ENCODE data around the gene SMARCAL1. TPM values are rescaled to one million over a fixed set of nuclear protein-coding genes. Genes with fewer than 3 reads are reported as not detected.

The SMARCAL1 gene
- total and polyA plus RNA-seq, 2 of the 13 experiments (the other 11 are each of a cell fraction or from before 2014, with no cell fraction given): 12.7 to 21.3 TPM

DNA sequence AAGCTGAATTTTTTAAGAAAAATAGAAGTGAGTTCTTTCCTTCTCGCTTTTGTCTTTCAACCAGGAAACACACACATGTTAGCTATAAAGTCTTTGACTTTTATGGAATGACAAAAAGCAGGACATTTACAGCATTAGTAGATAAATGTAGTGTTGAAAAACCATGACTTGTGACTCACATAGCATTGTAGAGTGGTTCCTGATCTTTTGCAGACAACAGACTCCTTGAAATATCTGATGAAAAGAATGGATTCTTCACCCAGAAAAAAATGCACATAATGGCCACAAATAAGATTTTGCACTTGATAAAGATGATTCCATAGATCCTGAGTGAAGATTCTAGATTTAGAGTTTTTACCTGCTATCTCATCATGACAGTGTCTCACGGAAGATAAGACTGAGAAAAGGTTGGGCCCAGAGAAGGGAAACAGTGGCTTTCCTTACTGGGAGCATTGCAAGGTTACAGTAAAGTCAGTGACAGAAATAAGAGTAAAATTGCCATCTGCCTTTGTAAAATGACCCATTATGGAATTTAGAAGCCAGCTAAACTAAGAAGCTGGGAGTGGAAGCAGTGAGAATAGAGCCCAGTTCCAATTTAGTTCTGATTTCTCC is 14.0 kb downstream of the SMARCAL1 start:
- BruUV-seq (replicated peaks): no TSS peak
- Histone ChIP-seq H3K4me3 (replicated peaks in 1 of 3; ENCODE audit: insufficient read depth in 1 of 3, low read depth in 2 of 3, low read length in 3 of 3) (no peak overlapping the region), H3K4me1 (ENCODE audit: insufficient read depth, low read length) (no peaks in the 10 kb centered on the region), H3K27me3 (ENCODE audit: control insufficient read depth in 1 of 2, insufficient read depth in 2 of 2, low read length in 2 of 2) (no peaks in the 10 kb centered on the region), H3K36me3 (replicated peaks in 1 of 2; ENCODE audit: control insufficient read depth in 1 of 2, insufficient read depth in 2 of 2, low read length in 2 of 2) (peaks cover 33 to 65% of the 10 kb centered on the region in 2 experiments), H2AFZ (ENCODE audit: low read length) (no peak overlapping the region), H3K79me2 (ENCODE audit: insufficient read depth, low read length) (no peaks in the 10 kb centered on the region), H3K9ac (ENCODE audit: insufficient read depth, low read depth, low read length) (no peak overlapping the region), H3K9me3 (ENCODE audit: low read length) (no peaks in the 10 kb centered on the region), H3K4me2 (ENCODE audit: low read depth, low read length) (no peak overlapping the region), H4K20me1 (ENCODE audit: insufficient read depth, low read length) (no peaks in the 10 kb centered on the region), H3K27ac (ENCODE audit: extremely low read length, insufficient read depth, low read length) (no peak overlapping the region)
- intact Hi-C loops (cut with micrococcal nuclease; ENCODE audit: unreplicated experiment) (no loop called here), in situ Hi-C loops (cut with HindIII; ENCODE audit: extremely low pct_ligation_motif_present, low pct_unique_long_range_greater_than_20kb) (no loop called here)
- ChIA-PET POLR2A (no interaction called here), CTCF (ENCODE audit: low intra/inter-chr PET ratio, low total read pairs) (no interaction called here)
- DNase-seq (ENCODE audit: low spot score) (no peak), ATAC-seq (no peak), FAIRE-seq (no peak)
- WGBS (ENCODE audit: low lambda C conversion rate): 97% methylated on average over 2 of the region's 2 CpGs
- TF ChIP-seq BORCS8-MEF2B (CRISPR knock-in tag; IDR thresholded peaks at IDR 0.05): no peak
- TF ChIP-seq THAP11 (CRISPR knock-in tag; IDR thresholded peaks at IDR 0.05): no peak

DNA sequence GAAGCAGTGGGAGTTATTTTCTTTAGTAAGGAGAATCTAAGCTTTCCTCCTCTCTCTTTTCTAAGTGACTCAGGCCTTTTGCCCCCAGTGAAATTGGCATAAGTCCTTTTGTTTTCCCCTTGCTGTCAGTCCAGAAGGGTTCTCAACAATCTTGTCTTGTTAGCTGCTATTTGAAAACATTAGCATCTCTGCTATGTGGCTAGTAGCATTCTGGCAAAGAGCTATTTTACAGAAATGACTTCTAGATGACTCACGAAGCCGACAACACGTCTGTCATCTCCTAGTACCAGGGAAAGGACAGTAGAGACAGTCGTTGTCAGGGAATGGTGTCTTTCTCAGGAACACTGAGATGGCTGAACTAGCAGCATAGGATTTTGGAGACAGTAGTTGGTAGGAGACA is 14.7 kb downstream of the SMARCAL1 start:
- no peaks in the 10 kb centered on the region for H3K4me1 ChIP-seq (ENCODE audit: insufficient read depth, low read length)
- TF ChIP-seq ARID2 (CRISPR knock-in tag; IDR thresholded peaks at IDR 0.05; ENCODE audit: borderline replicate concordance): no peak
- no peak for TF ChIP-seq ZNF737 (CRISPR knock-in tag; IDR thresholded peaks at IDR 0.05; ENCODE audit: borderline replicate concordance)
- no peak for TF ChIP-seq FOXC1 (CRISPR knock-in tag; IDR thresholded peaks at IDR 0.05; ENCODE audit: borderline replicate concordance)
- intact Hi-C loops (cut with micrococcal nuclease; ENCODE audit: unreplicated experiment) (no loop called here), in situ Hi-C loops (cut with HindIII; ENCODE audit: extremely low pct_ligation_motif_present, low pct_unique_long_range_greater_than_20kb) (no loop called here)
- POLR2A ChIA-PET: no interaction called here
- no TSS peak for BruUV-seq (replicated peaks)
- H3K9ac ChIP-seq (ENCODE audit: insufficient read depth, low read depth, low read length): no peak overlapping the region
- H4K20me1 ChIP-seq (ENCODE audit: insufficient read depth, low read length): no peaks in the 10 kb centered on the region
- peaks cover 34 to 65% of the 10 kb centered on the region in 2 experiments for H3K36me3 ChIP-seq (replicated peaks in 1 of 2; ENCODE audit: control insufficient read depth in 1 of 2, insufficient read depth in 2 of 2, low read length in 2 of 2)
- H3K79me2 ChIP-seq (ENCODE audit: insufficient read depth, low read length): no peaks in the 10 kb centered on the region
- CTCF ChIA-PET (ENCODE audit: low intra/inter-chr PET ratio, low total read pairs): no interaction called here
- H3K9me3 ChIP-seq (ENCODE audit: low read length): no peaks in the 10 kb centered on the region
- H3K27ac ChIP-seq (ENCODE audit: extremely low read length, insufficient read depth, low read length): no peak overlapping the region
- DNase-seq (ENCODE audit: low spot score) (no peak), FAIRE-seq (no peak), ATAC-seq (no peak)
- H3K4me3 ChIP-seq (replicated peaks in 1 of 3; ENCODE audit: insufficient read depth in 1 of 3, low read depth in 2 of 3, low read length in 3 of 3): no peak overlapping the region
- WGBS (ENCODE audit: low lambda C conversion rate): 89% methylated on average over 4 of the region's 4 CpGs
- H2AFZ ChIP-seq (ENCODE audit: low read length): no peak overlapping the region
- H3K4me2 ChIP-seq (ENCODE audit: low read depth, low read length): no peak overlapping the region
- no peaks in the 10 kb centered on the region for H3K27me3 ChIP-seq (ENCODE audit: control insufficient read depth in 1 of 2, insufficient read depth in 2 of 2, low read length in 2 of 2)
